Vagina (tissue), 2 donors: ENCODE measurements around the gene ANKRD22. TPM values are rescaled to one million over a fixed set of nuclear protein-coding genes. Genes with fewer than 3 reads are reported as not detected.
A peak's percentile ranks its signal among the peaks of the same experiment; 100 is the strongest.

Experiments used
- DNase-seq, 2 donors: peaks; one replicate each; pipeline ENCODE4 v3.0.0-alpha.2; 2017; ENCODE audit errors: extremely low spot score in 2 of 2
- H3K27ac ChIP-seq: fragments of 200-600 bp; sonication (generic); one replicate; pipeline ENCODE4 v1.5.1; 2019
- H3K27me3 ChIP-seq: fragments of 200-600 bp; sonication (generic); one replicate; pipeline ENCODE4 v1.5.1; 2019
- H3K36me3 ChIP-seq, 2 donors: fragments of 200-600 bp; sonication (generic); one replicate each; pipeline ENCODE4 v1.5.1; 2017 to 2019
- H3K4me1 ChIP-seq: fragments of 200-600 bp; sonication (generic); one replicate; pipeline ENCODE4 v1.5.1; 2019
- H3K4me3 ChIP-seq, 2 donors: fragments of 200-600 bp; sonication (generic); 1 replicate in 1 of 2; 2 replicates in 1 of 2; pipeline ENCODE4 v1.5.1; 2016 to 2019
- H3K9me3 ChIP-seq: fragments of 200-600 bp; sonication (generic); one replicate; pipeline ENCODE4 v1.5.1; 2019
- CTCF ChIP-seq, 3 experiments: fragments of 450-650 bp in 2 of 3; fragments of 200-600 bp in 1 of 3; sonication (generic) in 1 of 3; IDR thresholded peaks; one replicate each; pipeline ENCODE4 v1.5.1; 2017 to 2019; ENCODE audit warnings: antibody characterized with exemption in 3 of 3, mild to moderate bottlenecking in 2 of 3, moderate library complexity in 2 of 3
- POLR2A ChIP-seq, 2 donors: fragments of 450-650 bp; IDR thresholded peaks; one replicate each; pipeline ENCODE4 v1.6.1; 2017; ENCODE audit warnings: antibody characterized with exemption in 2 of 2, mild to moderate bottlenecking in 2 of 2, moderate library complexity in 2 of 2
- POLR2AphosphoS5 ChIP-seq, 2 donors: sonication (generic); formaldehyde crosslinking; IDR thresholded peaks; one replicate each; pipeline ENCODE4 v1.9.0; 2017; ENCODE audit warnings: antibody characterized with exemption in 2 of 2, mild to moderate bottlenecking in 2 of 2, low read depth in 1 of 2; ENCODE audit not compliant: insufficient read depth in 1 of 2
- intact Hi-C: fragments of 100-400 bp; cut with DNase I; formaldehyde crosslinking; loops from one replicate; pipeline ENCODE4 v1.15.1; 2023
- total RNA-seq: library from RNA; depleted of rRNA; stranded (reverse); fragments of >200 nt; gene quantifications from one replicate; pipeline ENCODE4 v1.2.3, GENCODE V29; 2016

Gene ANKRD22
- total RNA-seq, 1 donor from 2014 or later, result 4.4 TPM

- no peaks in the 10 kb centered on the region for H3K27me3 ChIP-seq
- no peak for DNase-seq
- H3K4me1 ChIP-seq, result peaks cover 25% of the 10 kb centered on the region
- H3K36me3 ChIP-seq, result no peaks in the 10 kb centered on the region
- H3K9me3 ChIP-seq, result no peaks in the 10 kb centered on the region
- H3K27ac ChIP-seq, result peak overlapping the region; percentile 7
- intact Hi-C loops, result no loop called here
- H3K4me3 ChIP-seq, result no peak overlapping the region
- TF ChIP-seq CTCF (IDR thresholded peaks at IDR 0.05), result no peak
- TF ChIP-seq POLR2AphosphoS5 (IDR thresholded peaks at IDR 0.05; ENCODE audit: insufficient read depth in 1 of 2, low read depth in 1 of 2), result no peak
- TF ChIP-seq POLR2A (IDR thresholded peaks at IDR 0.05), result no peak
These were observed 44.8 kb upstream of the ANKRD22 start for GRCh38 chr10:88896372-88896993.

DNA sequence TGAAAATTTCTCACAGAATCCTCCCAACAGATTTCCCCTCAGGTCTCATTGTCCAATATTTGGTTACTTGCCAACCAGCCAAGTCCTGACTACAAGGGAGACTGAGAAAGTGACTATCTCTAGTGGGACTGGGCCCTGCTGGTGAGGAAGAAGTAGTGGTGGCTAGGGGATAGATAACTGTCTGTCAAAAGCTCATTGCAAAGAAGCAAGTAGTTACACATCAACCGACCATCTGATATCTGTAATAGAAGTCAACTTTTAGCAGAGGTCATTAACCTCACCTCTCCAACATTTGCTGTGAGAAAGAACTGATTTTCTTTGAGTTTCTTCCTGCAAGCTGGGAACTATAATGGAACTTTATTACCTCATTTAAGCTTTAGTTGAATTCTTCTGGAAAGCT lies 43.6 kb upstream of the ANKRD22 start:
- intact Hi-C loops, result no loop called here
- no peak for TF ChIP-seq POLR2A (IDR thresholded peaks at IDR 0.05)
- TF ChIP-seq POLR2AphosphoS5 (IDR thresholded peaks at IDR 0.05; ENCODE audit: insufficient read depth in 1 of 2, low read depth in 1 of 2), result no peak
- TF ChIP-seq CTCF (IDR thresholded peaks at IDR 0.05), result no peak
- H3K9me3 ChIP-seq, result no peaks in the 10 kb centered on the region
- no peak for DNase-seq
- no peak overlapping the region for H3K4me3 ChIP-seq
- H3K27me3 ChIP-seq, result no peaks in the 10 kb centered on the region
- H3K27ac ChIP-seq, result no peak overlapping the region
- H3K36me3 ChIP-seq, result no peaks in the 10 kb centered on the region
- H3K4me1 ChIP-seq, result peaks cover 25% of the 10 kb centered on the region

GRCh38 chr10:88893611-88894010 lies 42.0 kb upstream of the ANKRD22 start:
- Histone ChIP-seq H3K27ac (peak overlapping the region; percentile 42), H3K36me3 (no peaks in the 10 kb centered on the region), H3K4me1 (peaks cover 25% of the 10 kb centered on the region), H3K4me3 (no peak overlapping the region), H3K27me3 (no peaks in the 10 kb centered on the region), H3K9me3 (no peaks in the 10 kb centered on the region)
- intact Hi-C loops, result no loop called here
- no peak for DNase-seq
- TF ChIP-seq POLR2AphosphoS5 (IDR thresholded peaks at IDR 0.05; ENCODE audit: insufficient read depth in 1 of 2, low read depth in 1 of 2), result no peak

- Histone ChIP-seq H3K4me3 (no peak overlapping the region), H3K27me3 (no peaks in the 10 kb centered on the region), H3K4me1 (peaks cover 16% of the 10 kb centered on the region), H3K9me3 (no peaks in the 10 kb centered on the region), H3K27ac (peak overlapping the region; percentile 35), H3K36me3 (no peaks in the 10 kb centered on the region)
- no peak for DNase-seq
- TF ChIP-seq CTCF (IDR thresholded peaks at IDR 0.05) (no peak), POLR2A (IDR thresholded peaks at IDR 0.05) (no peak), POLR2AphosphoS5 (IDR thresholded peaks at IDR 0.05; ENCODE audit: insufficient read depth in 1 of 2, low read depth in 1 of 2) (no peak)
- intact Hi-C loops, result no loop called here
These were observed 40.8 kb upstream of the ANKRD22 start for GRCh38 chr10:88892222-88892967.

- intact Hi-C loops, result no loop called here
- Histone ChIP-seq H3K27ac (no peak overlapping the region), H3K27me3 (no peaks in the 10 kb centered on the region), H3K9me3 (no peaks in the 10 kb centered on the region), H3K36me3 (no peaks in the 10 kb centered on the region), H3K4me1 (peaks cover 7% of the 10 kb centered on the region), H3K4me3 (no peak overlapping the region)
- no peak for TF ChIP-seq POLR2A (IDR thresholded peaks at IDR 0.05)
- TF ChIP-seq CTCF (IDR thresholded peaks at IDR 0.05), result no peak
- no peak for TF ChIP-seq POLR2AphosphoS5 (IDR thresholded peaks at IDR 0.05; ENCODE audit: insufficient read depth in 1 of 2, low read depth in 1 of 2)
- DNase-seq, result no peak
These were observed 39.2 kb upstream of the ANKRD22 start for GRCh38 chr10:88890681-88891381.
